Measurements from ENCODE around the gene GK.
"Not testable (repeated sequence)": the region's sequence is repeated elsewhere in the genome, so short reads cannot be mapped to it uniquely, and the experiment has no call there.

Gene GK

GRCh38 chrX:30713061-30713525 is 59.9 kb downstream of the GK start:
- peak; percentile 55 for DNase-seq

DNA sequence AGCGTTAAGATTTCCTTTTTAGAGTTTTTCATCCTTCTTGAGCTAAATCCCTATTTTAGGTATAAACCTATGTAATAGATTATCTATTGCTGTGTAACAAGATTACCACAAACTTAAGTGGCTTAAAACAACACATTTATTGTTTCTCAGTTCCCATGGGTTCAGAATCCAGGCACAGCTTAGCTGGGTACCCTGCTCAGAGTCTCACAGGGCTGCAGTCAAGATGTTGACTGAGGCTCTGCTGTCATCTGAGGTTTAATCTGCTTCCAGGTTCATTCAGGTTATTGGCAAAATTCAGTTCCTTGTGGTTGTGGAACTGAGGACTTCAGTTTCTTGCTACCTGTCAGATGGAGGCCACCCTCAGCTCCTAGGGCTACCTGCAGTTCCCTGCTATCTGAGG is 60.9 kb downstream of the GK start:
- DNase-seq = no peak

GRCh38 chrX:30715976-30716375 is 62.8 kb downstream of the GK start:
- no peak for DNase-seq

GRCh38 chrX:30733852-30734660 is 80.8 kb downstream of the GK start:
- DNase-seq = no peak

DNA sequence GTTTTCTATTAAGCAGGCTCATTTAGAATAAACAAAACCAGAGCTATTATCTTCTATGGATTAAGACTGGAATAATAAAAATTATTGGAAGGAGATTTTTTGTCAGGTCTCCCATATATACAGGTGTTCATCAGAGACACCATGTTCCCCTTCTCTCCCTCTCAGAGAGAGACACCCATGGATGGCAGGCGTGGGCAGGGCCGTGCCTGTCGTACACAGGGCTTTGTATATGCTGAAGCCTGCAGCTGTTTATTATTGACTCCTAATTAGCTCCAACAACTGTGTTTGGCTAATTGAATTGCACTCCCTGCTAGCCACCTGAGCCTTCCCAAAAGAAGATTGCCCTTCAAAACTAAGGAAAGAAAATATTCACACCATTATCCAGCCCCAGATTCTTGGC is 81.6 kb downstream of the GK start:
- no peak for DNase-seq

- DNase-seq = peak; percentile 68
Observed at GRCh38 chrX:30735839-30736238, 82.6 kb downstream of the GK start.

DNA sequence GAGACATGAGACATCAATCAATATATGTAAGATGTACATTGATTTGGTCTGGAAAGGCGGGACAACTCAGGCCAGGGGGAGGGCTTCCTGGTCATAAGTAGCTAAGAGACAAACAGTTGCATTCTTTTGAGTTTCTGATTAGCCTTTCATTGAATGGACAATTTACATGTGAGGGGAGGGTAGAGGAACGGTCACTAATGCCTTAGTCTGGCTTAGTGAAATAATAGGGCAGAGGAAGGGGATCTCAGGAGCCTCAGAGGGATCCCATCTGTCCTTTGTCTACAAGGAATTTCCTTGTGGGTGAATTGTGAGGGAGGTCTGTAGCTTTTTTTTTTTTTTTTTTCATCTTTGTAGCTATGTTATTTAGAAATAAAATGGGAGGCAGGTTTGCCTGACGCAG is 88.3 kb downstream of the GK start:
- no peak for DNase-seq

DNA sequence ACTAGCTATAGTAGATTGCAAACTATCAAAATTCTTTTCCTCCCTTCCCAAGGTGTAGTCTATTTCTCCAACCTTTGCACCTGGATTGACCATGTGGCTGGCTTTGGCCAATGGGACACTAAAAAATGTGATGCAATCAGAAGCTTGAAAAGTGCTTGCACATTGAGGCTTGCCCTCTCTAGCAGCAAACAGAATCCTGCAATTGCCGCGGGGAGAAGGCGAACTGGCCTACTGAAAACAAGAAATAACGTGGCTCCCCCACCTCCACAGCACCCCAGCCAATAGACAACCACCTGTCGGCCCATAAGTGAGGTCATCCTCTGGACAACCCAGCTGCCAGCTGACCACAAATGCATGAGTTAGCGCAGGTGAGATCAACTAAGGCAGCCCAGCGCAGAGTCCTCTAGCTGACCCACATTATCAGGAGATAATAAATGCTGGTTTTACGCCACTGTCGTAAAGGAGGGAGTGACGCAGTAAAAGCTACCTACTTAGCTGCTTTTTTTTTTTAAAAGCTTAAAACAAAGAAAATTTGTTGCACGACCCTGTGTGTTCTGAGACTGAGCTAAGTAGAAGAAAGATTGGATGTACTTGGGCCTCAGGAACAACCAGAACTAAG is 95.2 kb downstream of the GK start:
- no peak for DNase-seq

GRCh38 chrX:30751497-30751896 is 98.3 kb downstream of the GK start:
- DNase-seq = no peak

DNA sequence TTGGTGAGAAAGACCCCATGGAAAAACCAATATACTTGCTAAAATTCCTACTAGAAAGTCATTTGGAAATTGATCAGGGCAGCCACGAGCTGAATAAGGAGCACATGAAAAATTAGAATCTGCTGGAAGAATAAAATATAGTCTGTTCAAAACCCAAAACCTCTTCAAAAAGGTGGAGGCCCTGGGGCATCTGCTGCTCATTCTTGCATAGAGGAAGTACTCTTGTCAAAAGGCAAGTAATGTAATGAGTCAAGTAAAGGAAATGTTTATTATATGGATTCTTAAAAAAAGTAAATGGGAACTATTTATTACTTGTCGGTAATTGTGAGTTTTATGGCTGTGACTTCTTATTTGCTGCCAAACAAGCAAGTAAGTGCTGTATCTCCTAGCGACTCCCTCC is 109.5 kb downstream of the GK start:
- no peak for DNase-seq

- DNase-seq = not testable (repeated sequence)
Observed at GRCh38 chrX:30773764-30774163, 120.5 kb downstream of the GK start.

DNA sequence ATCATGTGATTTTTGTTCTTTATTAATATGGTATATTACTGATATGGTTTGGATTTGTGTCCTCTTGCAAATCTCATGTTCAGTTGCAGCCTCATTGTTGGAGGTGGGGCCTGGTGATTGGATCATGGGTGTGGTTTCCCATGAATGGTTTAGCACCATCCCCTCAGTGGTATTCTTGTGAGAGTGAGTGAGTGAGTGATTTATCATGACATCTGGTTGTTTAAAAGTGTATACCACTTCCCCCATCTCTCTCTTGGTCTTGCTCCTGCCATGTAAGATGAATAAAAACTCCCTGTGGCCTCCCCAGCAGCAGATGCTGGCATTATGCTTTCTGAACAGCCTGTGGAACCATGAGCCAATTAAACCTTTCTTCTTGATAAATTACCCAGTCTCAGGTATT is 124.4 kb downstream of the GK start:
- no peak for DNase-seq

DNA sequence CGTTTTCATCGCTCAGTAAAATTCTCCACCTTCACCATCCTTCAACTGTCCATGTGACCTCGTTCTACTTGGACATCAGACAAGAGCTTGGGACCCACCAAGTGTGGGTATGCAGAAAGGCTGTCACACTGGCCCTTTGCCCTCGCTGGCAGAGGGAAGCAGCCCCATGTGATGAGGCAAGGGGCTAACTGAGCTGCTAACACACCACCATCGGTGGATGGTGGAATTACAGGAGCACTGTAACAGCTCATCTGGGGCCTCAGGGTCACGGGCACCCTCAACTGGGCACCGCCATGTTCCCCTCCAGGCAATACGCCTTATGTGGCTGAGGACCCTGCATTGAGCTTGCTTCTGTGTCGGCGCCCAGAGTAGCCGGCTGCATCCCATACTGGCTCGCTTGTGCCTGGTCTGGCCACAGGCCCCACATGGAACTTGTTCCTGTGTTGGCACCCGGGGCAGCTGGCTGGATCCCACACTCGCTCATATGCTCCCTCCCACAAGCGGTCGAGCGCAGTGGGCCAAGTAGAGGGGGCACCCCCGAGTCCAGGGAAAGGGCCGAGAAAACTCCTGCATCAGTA is 126.3 kb downstream of the GK start:
- DNase-seq = no peak
